GM18520 (cell line): Measurements from ENCODE around the gene JTB.
"Not testable (repeated sequence)": the region's sequence is repeated elsewhere in the genome, so short reads cannot be mapped to it uniquely, and the experiment has no call there.

Experiments used
- ATAC-seq: cut with Tn5 transposase; IDR thresholded peaks from one replicate; pipeline ENCODE4 v1.9.1; 2021; ENCODE audit not compliant: unreplicated experiment

Gene JTB

DNA sequence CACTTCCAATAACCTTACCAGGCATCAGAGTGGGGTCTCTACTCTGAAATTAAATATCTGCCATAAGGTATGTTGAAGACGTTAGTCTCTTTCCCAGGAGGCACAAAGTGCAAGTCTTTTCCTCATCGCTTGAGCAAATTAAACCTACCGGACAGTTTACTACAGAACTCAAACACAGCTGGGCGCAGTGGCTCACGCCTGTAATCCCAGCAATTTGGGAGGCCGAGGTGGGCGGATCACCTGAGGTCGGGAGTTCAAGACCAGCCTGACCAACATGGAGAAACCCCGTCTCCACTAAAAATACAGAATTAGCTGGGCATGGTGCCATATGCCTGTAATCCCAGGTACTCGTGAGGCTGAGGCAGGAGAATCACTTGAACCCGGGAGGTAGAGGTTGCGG, 1.6 kb upstream of the JTB start:
- ATAC-seq = not testable (repeated sequence)

DNA sequence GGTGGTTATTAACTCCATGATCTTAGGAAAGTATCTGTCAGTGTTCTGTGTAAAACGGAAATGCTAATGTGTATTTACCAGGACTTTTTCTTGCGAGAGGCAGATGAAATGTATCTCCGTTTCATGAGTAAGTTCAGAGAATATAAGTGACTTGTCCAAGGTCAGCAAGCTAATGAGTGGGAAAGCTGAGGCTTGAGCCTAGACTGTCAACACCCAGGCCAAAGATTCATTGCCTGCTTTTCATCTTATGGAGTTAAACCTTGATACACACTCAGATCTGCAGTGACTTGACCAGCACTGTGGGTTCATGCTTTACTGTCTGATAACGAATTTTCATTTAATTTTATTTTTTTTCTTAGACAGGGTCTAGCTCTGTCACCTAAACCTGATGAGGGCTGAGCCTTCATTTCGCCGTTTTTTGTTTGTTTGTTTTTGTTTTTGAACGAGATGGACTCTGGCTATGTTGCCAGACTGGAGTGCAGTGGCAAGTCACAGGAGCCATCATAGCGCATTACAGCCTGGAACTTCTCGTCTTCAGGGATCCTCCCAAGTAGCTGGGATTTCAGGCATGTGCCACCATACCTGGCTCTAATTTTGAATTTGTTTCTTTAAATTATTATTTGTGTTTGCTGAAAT, 918 bp upstream of the JTB start:
- no peak for ATAC-seq

DNA sequence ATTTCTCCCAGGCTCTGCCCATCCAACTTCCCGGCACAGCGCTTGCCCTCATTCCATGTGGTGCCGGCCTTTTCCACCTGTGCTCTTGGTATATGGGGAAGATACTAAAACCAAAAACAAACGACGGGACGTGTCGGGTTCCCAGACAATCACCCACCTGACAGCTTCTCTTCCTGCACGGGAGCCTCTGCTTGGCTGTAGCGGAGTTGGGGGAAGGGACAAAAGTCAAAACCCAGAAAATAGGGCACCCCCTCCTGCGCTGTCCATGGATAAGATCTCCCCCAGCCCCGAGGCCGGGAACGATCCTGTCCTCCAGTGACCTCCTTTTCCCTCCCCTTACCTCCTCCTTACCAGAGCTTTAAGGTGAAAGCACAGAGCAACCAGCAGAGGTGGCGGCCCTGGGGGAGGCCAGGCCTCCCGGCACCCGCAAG, 640 bp downstream of the JTB start:
- no peak for ATAC-seq

DNA sequence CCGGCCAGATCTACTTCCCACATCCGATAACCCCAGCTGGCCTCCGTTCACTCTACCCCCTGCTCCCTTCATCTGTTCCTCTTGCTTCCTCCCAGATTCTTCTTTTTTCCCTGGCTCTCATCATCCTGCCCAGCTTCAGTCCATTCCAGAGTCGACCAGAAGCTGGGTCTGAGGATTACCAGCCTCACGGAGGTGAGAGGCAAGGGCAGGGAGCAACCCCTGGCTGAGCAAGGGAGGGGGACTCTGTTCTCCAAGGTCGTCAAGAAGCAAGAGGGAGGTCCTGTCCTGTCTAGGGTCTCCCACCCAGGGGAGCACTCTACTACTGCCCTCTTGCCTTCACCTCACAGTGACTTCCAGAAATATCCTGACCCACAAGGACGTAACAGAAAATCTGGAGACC, 3.9 kb downstream of the JTB start:
- ATAC-seq = no peak

DNA sequence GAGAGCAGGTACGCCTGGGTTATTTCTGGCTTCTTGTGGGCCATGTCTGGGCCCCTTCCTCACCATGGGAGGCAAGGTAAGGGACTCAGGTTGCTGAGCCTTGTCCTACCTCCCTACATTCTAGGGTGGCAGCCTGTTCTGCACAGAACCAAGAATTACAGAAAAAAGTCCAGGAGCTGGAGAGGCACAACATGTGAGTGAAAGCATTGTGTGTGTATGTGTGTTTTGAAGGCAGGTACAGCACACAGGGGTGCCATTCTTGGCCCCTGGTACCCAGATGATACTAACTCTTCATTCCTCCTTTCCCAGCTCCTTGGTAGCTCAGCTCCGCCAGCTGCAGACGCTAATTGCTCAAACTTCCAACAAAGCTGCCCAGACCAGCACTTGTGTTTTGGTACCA, 4.4 kb downstream of the JTB start:
- ATAC-seq = no peak

DNA sequence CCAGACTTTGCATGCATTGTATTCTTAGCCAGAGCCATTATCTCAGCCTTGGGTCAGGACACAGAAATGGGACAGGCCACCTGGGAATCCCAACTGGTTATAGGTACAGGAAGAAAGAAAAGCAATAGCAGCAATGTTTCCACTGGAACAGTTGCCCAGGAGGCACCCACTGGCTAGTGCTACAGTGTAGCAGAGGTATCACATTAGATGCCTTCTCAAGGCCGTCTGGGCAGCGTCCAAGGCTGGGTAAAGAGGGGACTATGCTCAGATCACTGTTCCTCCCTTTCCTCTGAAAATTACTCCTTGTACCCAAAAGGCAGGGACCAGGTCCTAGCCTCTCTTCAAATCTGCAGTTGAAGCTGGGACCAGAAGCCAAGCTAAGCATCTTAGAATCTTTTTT, 7.1 kb downstream of the JTB start:
- no peak for ATAC-seq

DNA sequence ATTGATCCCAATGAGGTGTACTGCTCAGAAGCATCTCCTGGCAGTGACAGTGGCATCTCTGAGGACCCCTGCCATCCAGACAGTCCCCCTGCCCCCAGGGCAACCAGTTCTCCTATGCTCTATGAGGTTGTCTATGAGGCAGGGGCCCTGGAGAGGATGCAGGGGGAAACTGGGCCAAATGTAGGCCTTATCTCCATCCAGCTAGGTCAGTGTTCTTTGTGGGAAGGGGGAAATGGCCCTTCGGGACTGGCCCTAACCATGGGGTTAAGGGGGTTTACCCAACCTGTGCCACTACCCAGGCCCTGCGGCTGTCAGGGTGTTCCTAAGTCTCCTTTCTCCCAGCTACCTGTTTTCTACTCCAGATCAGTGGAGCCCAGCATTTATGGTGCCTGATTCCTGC, 8.5 kb downstream of the JTB start:
- ATAC-seq = no peak

DNA sequence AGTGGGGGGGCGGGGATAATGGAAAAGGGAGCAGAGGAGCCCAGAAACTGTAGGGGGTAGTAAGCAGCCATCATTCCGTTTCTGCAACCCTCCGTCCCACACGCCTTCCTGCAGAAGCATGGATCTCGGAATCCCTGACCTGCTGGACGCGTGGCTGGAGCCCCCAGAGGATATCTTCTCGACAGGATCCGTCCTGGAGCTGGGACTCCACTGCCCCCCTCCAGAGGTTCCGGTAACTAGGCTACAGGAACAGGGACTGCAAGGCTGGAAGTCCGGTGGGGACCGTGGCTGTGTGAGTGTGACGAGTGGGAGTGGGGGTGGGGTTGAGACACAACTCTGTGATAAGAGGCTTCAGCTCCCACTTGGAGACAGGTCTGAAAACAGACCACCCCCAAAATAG, 9.1 kb downstream of the JTB start:
- no peak for ATAC-seq

DNA sequence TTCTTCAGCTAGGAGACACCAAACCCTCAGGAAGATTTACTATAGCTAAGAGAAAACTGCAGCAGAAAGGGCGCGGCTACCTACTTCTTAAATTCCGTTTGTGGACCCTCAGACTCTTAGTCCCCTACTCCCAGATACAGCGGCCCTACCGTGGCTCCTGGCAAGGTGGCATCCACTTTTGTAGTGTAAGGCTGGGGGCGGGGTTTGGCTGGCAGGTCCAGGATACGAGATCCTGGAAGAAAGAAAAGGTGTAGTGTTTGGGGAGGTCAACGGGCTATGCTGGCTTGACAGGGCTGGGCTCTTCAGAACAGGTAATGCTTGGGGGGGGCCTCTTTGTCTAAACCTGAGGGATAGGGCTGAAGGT, 9.5 kb downstream of the JTB start:
- no peak for ATAC-seq

DNA sequence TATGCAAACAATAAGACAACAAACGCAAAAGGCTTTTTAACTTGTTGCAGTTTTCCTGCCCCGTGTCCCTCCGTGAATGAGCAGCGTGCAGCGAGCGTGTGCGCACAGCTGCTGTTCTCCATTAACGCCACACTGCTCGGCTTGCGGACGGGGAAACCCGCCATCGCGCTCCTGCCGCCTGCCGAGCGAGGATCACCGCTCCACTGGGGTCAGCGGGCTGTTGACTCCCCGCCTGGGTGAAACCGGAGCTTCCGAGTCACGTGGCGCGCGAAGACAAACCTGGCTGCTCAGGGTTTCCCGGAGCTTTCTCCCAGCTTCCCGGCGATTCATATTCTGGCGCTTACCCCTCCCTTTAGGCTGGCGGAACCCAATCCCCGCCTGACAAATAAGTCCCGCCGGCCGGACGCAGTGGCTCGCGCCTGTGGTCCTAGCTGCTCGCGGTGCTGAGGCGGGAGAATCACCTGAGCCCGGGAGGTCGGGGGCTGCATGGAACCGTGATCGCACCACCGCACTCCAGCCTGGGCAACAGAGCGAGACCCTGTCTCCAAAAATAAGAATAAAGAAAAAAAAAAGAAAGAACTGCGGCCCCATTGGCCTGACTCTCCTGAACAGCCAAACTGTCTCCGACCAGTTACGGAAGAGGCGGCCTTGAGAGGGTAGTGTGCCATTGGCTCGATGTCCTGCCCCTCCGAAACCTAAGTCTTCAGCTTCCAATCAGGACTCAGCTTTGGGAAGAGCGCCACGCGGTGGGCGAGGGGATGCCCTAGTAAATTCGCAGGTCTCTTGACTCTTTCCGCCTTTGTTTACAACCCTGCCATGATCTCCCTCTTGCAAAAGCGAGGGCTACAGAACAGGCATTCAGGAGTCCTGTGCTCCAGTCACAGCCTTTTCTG, 10.1 kb downstream of the JTB start, which contains the start of gene CREB3L4:
TSS of gene CREB3L4 (plus strand) at position 796 of the 893 bp plus-strand sequence. CDS start 624 bp downstream, outside the sequence.
- peak; percentile 69 for ATAC-seq

DNA sequence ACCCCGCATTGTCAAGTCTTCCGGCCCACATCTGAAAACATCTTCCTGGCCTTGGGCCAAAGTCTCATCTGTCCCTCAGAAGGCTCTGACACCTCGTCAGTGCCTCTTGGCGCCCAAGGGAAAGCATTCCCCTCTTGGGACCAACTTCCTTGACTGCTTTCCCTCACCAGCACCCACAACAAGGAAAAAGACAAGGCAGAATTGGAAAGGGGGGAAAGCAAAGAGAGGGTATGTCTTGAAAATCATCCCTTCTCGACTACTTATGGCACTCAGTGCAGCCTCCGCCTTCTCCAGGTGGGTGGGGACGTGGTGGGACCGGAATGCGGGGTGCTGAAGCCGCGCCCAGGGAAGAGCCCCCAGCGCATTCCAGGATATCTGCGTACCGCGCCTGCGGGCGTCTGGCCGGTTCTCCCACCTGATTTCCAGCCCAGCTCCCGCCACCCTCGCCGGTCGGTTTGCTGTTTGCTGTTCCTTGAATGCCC, 13.6 kb downstream of the JTB start:
- peak; percentile 1 for ATAC-seq

DNA sequence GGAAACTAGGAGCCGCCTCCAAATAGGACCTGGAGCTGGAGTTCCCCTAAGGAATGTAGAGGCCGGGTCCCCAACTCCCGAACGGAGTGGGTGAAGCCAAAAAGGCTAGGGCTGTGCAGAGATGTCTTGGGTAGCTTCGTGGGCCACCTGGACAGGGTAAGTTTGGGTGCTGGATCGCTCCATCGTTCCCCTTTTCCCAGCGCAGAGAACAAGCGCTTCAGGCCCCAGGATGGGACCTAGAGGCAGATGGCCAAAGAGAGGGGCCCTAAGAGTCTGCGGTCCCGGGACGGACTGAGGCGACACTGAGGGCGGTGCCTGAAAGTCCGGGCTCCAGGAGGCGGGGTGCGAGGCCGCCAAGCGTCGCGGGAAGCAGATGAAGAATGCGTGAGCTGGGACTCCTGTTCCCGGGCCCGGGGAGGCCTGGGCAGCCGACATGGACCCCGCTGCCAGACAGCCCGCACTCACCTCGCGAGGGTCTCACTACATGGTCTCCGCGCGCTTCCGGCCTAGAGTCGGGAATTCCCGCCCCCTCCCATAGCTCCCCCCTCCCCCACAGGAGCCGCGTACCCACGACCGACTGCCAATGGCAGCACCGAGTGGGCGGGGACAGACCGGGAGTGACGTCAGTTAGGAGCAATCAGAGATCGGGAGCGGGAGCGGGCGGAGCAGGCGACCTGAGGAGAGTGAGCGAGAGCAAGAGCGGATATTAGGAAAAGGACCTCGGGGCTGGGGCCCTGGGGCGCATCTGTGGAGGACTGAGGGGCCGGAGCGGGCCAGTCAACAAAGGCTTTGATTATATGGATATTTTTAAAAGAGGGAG, 14.2 kb downstream of the JTB start, which contains the start of gene SLC39A1:
TSS of gene SLC39A1 (minus strand) at position 508 of the 820 bp plus-strand sequence. CDS start 822 bp downstream, outside the sequence.
- ATAC-seq = peak; percentile 43

DNA sequence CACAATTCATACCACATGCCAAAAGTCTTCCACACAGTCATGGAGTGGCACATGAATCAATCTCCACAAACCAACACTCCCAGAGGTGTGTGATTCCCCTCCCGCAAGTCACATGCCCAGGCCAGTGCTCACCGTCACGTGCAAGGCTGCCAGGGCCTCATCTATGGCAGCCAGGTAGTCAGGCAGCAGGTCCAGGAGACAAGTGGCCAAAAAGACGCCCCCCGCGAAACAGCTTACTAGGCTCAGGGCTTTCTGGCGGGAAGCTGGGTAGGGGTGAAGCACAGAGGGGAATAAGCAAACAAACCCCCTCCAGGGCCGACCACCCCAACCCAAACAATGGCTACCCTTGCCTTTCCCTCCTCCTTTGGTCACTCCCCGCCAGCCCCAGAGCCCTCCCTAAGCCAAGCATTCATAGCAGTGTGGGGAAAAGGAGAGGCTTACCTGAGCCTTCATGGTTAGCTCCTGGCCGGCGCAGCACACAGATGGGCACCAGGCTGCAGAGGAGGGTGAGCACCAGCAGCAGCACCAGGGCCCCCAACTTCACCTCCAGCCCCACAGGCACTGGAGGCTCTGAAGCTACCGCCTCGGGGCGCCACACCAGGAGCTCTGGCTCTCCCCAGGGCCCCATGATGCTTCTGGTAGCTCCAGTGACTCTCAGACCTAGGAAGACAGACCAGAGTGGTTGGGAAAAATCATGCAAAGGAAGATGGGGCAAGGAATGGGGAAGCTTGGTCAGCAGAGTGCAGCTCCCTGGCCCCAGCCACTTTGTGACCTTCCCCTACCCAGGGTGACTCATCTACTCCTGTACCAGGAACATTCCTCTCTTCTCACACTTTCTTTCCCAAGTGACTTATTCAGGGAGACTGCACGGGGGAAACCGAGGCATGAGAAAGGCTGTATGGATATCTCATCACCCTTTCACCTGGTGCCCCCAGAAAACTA, 15.1 kb downstream of the JTB start:
- ATAC-seq = no peak

DNA sequence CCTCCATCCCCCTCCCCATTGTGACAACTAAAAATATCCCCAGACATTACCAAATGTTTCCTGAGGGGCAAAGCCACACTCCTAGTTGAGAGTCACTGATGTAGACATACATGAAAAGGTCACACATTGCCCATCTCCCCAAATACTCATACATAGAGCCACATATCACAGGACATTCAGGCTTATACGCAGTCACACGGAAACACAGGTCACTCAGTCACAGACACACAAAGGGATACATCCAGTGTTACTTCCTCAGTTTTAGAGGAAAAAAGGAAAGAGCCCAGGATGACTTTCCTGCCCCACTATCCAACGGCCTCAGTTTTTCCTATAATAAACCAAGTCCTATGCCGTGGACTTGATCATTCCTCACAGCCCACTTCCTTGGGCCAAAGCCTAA, 16.1 kb downstream of the JTB start:
- no peak for ATAC-seq

DNA sequence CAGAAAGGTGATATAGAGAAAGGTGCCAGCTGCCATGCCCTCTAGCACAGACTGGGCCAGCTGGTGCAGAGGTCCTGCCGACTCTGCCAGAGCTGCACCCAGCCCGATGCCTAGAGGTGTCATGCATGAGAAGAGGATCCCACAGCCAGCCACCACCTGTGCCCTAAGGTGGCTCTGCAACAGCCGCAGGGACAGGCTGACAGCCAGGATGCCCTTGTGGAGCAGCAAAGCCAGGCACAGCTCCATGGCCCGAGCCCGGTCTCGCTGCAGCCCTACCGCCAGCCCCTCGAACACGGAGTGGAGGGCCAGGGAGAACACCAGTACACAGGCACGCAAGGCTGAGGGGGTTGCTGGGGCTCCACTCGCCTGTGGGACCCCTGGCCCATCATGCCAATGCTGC, 17.3 kb downstream of the JTB start:
- ATAC-seq = no peak

DNA sequence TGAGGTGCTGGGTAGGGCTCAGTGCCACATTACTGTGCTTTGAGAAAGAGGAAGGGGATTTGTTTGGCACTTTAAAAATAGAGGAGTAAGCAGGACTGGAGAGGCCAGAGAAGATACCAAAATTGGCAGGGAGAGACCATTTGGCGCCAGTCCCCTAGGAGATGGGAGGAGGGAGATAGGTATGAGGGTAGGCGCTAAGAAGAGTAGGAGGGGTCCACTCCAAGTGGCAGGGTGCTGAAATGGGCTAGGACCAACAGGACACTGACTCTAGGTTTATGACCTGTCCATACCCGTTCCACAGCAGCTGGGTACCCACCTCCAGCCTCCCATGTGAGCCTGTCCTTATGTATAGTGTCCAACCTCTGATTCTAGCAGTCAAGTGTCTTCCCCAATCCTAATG, 18.0 kb downstream of the JTB start:
- no peak for ATAC-seq

DNA sequence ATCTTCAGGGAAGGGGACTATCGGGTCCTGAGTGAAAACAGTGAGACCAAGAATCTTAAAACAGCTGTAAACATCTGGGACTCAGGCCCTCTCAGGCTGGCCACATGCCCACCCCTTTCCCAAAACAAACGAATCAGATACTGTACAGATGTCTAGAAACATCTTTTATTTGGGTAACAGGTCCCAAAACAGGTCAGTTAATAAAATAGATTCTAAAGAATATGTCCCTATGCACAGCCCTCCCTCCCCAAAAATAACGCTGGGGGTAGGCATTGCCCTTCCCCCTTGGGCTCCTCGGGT, 18.6 kb downstream of the JTB start:
- ATAC-seq = no peak

DNA sequence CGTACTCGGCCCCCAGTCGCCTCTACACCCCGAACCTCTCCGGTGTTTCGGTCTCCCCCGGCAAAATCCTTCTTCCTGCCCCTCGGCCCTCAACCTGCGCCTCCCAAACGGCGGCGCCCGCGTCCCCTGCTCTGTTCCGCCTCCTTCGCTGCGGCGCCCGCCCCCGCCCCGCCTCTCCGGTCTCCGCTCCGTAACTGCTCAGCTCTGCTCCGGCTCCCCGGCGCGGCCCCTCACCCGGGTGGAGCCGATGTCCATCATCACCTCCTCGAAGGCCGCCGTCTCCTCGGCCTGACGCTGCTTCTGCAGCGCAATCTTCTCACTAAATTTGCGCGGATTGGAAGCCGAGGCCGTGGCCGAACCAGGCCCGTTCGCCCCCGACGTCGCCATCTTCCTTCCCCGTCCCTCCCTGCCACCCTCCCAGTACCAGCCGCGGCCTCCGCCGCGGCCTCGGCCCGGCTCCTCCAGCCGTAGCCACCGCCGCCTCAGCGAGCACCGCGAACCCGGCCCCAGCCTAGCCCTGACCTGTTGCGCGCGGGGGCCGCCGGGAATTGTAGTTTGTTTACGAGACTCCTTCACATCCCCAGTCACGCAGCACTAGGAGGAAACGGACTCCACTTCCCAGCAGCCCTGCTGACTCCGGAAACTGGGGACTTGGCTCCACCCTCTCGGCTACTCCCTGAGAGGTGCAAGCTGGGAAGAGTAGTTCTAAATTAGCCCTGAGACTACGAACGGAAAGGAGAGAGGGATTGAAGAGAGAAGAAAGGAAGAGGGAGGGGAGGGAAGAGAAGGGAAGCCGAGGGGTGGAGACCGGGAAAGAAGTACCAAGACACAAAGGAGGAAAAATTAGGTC, 19.1 kb downstream of the JTB start, which contains the start of gene CRTC2:
TSS of gene CRTC2 (minus strand) at position 502 of the 850 bp plus-strand sequence. CDS start at position 387, 115 bp downstream.
- ATAC-seq = peak; percentile 68

DNA sequence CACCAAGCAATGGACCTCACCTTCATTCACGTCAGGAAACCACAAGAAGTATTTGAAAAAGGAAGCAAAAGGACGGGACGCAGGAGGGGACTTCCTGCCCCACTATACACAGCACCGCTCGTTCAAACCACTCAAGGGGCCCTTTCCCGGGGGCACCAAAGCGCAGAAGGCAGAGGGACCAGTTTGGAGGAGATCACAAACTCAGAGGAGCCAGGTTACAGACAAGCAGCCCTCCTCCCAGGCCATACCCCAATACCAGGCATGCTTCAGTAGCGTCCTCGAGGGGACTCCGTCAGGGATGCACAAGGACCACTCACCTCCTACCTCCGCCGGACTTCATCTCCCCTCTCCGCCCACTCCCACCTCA, 19.7 kb downstream of the JTB start:
- no peak for ATAC-seq
